NCI-H1694 treated with DMSO at 0.1 percent for 48 hours (cell line): Measurements from ENCODE around the gene ARHGEF18.
"Not testable (repeated sequence)": the region's sequence is repeated elsewhere in the genome, so short reads cannot be mapped to it uniquely, and the experiment has no call there.

Experiments
- DNase-seq: peaks from one replicate; lab custom pipeline; 2025; lab: John Stamatoyannopoulos, UW

The ARHGEF18 gene

DNA sequence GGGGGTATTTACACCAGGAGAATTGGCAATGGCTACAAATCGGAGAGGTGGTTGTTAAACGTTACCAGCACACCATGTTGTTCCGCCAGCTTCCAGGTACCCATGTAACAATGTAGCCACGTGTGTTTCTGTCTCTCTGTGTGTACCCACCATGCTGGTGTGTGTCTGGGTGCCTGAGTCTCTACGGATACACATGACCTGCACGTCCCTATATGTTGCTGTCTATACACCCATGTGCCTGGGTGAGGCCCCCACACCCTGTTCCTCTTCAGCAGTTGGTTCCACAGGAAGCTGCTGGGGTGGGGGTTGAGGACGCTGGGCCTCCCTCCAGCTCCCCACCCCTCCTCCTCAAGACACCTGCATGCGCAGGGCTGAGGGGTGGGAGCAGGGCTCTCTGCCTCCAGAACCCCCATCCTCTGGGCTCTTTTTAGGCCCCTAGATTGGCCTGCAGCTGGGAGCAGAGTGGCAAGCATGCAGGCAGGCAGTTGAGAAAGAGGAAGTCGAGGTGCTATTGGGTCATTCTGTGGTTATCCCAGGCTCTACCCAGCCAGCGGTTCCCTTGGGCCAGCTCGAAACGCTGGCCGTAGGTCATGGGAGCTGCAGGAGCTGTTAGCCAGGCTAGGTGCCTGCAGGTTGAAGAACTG, at the start of gene ARHGEF18:
Gene ARHGEF18 (plus strand): TSS at position 351 of the 644 bp plus-strand sequence. CDS start 13,954 bp downstream, outside the sequence.
- peak; percentile 14 for DNase-seq

DNA sequence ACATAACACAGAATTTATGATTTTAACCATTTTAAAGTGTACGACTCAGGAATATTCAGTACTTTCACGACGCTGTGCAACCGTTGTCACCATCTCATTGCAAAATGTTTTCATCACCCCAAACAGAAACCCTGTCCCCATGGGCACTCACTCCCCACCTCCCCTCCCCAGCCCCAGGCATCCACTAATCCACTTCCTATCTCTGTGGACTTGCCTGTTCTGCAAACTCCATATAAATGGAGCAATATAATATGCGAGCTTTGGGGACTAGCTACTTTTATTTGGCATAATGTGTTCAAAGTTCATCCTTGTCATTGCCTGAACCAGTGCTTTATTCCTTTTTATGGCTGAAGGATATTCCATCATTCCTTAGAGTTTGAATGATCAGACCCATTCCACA, 47.2 kb upstream of the ARHGEF18 start:
- DNase-seq: no peak

DNA sequence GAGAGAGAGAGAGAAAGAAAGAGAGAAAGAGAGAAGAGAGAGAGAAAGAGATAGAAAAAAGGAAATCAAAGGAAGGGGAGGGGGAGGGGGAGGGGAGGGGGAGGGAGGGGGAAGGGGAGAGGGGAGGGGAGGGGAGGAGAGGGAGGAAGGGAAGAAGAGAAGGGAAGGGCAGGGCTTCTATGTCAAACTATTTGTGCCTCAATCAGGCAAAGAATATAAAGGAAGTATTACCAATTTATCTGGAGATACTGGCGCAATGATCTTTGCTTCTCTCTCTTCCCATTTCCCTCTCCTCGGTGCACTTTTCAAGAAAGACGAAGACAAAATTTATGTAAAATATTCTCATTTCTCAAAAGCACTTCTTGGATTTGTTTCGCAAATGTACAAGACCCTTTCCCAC, 45.3 kb upstream of the ARHGEF18 start:
- no peak for DNase-seq

DNA sequence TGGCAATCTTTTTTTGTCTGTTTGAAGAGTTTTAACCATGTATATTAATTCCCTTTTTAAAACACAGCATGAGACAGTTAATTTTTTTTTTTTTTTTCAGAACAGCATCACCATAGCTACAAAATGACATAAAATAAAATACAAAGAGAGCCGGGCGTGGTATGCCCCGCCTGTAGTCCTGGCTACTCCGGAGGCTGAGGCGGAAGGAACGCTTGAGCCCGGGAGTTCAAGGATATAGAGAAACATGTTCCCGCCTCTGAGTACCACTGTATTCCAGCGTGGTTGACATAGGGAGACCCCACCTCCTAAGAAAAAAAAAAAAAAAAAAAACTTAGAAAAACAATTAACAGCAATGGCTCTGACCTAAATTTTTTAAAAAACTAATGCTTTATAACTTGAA, 44.5 kb upstream of the ARHGEF18 start:
- no peak for DNase-seq

DNA sequence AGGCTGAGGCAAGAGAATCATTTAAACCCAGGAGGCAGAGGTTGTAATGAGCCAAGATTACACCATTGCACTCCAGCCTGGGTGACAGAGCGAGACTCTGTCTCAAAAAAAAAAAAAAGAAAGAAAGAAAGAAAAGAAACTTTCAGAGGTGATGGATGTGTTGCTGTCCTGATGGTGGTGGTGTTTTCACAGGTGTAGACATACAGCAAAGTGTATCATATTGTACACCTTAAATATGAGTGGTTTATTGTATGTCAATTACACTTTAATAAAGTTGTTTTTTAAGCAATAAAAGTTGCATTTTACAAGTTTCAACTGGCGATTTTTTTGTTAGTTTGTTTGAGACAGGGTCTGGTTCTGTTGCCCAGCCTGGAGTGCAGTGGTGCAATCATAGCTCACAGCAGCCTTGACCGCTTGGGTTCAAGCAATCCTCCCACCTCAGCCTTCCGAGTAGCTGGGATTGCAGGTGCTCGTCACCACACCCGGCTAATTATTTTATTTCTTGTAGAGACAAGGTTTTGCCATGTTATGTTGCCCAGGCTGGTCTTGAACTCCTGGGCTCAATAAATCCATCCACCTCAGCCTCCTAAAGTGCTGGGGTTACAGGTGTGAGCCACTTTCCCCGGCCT, 41.0 kb upstream of the ARHGEF18 start:
- DNase-seq: no peak

DNA sequence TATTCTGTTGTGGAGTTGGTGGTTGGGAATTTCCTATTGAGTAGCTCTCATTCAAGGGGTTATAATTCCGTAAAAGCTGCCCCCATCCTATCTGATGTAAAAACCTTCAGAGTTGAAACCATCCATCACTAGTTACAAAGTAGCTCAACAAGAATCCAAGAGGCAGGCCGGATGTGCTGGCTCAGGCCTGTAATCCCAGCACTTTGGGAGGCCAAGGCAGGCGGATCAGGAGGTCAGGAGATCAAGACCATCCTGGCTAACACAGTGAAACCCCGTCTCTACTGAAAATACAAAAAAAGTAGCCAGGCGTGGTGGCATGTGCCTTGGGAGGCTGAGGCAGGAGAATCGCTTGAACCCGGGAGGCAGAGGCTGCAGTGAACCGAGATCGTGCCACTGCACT, 40.4 kb upstream of the ARHGEF18 start:
- DNase-seq: not testable (repeated sequence)

DNA sequence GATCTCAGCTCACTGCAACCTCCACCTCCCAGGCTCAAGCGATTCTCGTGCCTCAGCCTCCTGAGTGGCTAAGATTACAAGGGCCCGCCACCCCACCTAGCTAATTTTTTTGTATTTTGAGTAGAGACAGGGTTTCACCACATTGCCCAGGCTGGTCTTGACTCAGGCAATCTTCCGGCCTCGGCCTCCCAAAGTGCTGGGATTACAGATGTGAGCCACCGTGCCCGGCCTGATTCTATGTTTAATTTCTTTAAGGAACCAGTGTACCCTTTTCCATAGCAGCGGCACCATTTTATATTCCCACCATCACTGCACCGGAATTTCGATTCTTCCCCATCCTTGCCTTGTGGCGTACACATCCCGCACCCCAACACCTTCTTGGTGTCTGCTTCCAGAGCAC, 36.8 kb upstream of the ARHGEF18 start:
- DNase-seq: no peak

DNA sequence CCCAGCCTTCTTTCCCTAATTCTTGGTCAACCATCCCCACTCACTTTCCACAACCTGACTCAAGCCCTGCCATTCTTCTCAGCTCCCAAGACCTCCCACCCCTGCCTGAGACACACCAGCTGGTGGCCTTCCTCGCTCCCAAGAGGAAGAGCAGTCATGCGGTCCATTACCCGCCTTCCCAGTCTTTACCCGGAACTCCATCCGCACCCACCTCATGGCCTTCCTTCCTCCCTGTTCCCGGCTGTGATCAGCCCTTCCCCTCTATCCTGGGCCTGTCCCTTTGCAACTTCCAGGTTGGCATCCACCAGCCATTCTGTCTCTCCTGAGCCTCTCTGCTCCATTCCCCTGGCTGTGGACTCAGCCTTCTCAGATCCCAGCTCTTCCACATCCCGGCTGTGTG, 35.9 kb upstream of the ARHGEF18 start:
- DNase-seq: no peak

DNA sequence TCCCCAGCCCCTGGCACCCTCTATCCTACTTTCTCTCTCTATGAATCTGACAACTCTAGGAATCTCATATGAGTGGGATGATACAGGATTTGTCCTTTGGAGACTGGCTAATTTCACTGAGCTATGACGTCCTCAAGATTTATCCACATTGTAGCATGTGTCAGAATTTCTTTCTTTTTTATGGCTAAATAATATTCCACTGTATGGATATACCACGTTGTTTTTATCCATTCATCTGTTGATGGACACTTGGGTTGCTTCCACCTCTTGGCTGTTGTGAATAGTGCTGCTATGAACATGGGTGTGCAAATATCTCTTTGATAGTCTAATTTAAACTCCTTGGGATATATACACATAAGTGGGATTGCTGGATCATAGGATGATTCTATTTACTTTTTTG, 30.6 kb upstream of the ARHGEF18 start:
- no peak for DNase-seq

DNA sequence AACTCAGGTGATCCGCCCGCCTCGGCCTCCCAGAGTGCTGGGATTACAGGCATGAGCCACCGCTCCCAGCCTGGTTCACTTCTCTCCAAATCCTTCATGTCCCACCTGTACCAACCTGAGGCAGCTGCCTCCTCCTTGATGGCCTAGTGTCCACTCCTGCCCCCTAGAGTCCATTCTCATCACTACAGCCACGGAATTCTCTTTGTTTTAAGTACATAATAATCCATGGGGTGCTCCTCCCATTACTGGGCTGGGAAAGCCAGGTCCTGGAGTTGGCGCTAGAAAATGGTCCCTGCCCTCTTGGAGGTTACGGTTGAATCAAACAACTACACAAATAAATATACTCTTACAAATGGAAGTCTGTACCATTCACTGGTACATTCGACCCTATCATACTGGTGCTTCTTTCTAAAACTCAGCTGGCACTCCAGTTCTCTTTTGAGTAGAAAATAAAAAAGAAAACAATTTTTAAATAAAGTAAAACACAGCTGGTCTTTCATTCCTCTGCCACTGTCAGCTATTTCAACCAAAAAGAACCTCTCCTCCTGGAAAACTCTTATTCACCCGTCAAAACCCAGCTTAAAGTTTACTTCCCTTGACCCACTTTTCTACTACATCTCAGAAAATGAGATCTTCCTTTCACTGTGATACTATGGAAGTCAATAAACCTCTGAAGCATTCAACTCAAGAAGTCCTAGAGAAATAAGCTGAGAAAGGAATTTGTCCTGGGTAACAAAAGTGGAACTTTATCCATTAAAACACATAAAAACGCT, 22.4 kb upstream of the ARHGEF18 start:
- no peak for DNase-seq

DNA sequence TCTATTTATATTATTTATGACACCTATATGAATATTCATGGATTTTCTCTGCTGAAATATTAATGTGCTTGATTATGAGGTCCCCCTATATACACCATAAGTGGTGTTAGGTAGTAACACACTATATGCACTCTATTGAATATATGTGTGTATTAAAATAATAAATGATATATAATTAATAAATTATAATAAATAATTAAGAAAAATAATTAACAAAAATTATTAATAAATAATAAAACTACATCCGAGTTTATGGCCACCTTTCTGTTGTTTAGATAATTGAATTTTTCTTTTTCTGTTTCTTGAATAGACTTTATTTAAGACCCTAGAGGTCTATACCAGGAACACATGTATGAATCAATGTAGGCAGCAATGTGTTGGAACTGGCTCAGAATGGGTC, 20.9 kb upstream of the ARHGEF18 start:
- no peak for DNase-seq

DNA sequence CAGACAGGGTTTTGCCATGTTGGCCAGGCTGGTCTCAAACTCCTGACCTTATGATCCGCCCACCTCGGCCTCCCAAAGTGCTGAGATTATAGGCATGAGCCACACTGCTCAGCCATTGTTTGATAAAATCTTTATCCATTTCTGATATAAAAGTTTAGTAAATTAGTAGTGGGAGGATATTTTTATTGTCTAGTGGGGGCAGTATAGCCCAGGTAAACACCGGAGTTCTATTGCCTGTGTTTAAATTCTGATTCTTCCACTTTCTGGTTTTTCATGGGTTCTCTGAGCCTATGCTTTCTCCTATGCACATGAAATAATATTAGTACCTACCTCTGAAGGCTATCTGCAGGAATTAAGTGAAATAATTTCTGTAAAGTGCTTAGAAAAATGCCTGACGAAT, 20.1 kb upstream of the ARHGEF18 start:
- DNase-seq: no peak

DNA sequence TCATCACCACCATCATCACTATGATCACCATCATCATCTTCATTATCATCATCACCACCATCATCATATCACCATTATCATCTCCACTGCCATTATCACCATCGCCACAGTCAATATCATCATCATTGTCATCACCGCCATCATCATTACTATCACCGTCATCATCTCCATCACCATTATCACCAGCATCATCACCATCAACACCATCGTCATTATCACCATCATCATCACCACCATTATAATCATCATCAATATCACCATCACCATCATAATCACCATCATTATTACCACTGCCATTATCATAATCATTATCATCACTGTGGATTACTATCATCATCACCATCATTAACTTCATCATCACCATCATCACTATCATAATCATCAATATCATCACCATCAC, 17.3 kb upstream of the ARHGEF18 start:
- no peak for DNase-seq

DNA sequence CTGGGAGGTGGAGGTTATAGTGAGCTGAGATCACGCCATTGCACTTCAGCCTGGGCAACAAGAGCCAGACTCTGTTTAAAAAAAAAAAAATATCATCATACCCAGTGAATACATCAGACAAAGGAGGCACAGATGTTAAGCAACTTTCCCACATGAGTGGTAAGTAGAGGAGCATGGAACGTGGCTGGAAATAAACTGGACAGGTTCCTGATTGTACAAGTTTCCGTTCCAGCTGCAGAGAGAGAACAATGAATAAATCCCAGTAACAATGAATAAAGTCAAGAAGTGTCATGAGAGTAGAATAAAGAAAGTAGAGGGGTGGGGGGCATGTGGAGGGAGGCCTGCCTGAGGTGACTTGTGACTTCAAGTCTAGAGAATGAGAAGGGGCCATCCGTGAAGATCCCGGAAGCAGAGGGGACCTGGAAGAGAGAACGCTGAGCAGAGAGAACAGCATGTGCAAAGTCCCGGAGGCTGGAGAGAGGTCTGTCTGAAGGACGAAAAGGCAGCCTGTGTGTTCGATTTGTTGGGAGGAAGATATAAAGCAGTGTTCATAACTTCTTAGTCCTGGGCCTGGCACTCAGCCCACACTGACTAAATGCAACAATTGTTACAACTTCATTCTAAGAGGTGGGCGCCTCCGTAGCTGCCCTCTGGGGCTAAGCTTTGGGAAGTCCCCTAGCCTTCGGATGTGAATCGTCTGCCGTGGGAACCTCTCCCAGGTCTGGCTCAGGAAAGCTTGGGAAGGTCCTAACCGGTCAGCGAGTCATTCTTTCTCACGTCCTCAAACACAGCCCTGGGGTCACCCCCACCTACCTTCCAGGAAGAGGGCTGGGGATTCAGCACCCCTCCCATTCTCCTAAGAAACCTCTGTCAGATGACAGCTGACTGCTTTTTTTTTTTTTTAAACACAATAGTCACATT, 15.3 kb upstream of the ARHGEF18 start:
- no peak for DNase-seq

DNA sequence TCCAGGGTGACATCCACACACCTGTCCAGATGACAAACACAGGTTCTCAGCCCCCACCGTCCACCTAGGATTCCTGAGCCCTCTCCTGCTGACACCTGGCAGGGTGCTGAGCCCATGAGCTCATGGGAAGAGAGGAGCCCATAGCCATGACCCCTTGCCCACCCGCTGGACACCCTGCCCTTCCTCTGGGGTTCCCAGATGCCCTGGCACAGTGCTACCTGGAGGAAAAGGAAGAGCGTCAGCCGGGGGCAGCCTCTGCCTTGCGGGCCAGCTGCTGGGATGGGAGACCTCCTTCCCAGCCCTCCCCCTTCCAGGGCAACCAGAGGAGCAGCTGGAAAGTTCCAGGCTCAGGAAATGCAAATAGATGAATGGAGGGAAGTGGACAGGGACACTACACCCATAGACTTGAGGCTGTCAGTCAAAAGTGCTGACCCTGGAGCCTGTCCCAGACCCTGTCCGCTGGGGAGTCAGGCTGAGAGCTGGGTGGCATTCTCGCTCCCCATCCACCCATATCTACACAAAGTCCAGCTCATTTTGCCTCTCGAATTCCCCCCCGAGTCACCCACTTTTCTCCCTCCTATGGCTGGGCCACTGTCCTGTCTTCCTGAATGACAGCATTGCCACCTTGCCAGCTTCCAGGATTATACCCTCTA, 12.3 kb upstream of the ARHGEF18 start:
- DNase-seq: no peak

DNA sequence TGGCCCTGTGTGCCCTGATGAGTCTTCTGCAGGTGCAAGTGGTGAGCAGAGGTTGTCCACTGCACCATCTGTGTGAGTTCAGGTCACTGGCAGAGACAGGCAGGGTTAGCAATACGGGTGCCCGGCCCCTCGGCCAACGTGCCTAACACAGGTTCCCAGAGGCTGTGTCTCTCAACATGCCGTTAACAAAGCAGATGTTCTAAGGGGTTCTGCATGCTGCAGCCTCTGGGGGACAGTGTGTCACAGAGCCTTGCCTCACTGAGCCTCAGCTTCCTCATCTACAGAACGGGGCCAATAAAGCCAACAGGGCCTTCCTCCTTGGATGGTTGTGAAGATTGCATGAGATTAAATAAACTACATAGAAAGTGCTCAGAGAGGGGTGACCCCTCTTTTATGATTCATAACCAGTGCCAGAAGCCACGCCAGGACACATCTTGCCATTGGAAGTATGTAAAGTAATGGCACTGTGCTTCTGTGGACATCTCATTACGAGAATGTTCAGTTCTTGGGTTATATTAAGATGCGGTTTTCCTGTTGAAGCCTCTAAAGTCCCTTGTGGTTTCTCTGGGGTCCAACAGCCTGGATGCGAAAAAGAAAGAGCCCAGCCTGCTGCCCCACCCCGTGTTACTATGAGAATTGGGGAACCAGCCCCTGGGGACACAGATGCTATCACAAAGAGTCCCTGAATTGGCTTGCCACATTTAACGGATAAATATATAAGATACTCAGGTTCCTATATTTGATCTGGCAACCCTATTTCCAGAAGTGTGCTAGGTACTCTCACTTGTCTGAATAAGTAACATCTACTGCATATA, 11.2 kb upstream of the ARHGEF18 start:
- peak; percentile 3 for DNase-seq

DNA sequence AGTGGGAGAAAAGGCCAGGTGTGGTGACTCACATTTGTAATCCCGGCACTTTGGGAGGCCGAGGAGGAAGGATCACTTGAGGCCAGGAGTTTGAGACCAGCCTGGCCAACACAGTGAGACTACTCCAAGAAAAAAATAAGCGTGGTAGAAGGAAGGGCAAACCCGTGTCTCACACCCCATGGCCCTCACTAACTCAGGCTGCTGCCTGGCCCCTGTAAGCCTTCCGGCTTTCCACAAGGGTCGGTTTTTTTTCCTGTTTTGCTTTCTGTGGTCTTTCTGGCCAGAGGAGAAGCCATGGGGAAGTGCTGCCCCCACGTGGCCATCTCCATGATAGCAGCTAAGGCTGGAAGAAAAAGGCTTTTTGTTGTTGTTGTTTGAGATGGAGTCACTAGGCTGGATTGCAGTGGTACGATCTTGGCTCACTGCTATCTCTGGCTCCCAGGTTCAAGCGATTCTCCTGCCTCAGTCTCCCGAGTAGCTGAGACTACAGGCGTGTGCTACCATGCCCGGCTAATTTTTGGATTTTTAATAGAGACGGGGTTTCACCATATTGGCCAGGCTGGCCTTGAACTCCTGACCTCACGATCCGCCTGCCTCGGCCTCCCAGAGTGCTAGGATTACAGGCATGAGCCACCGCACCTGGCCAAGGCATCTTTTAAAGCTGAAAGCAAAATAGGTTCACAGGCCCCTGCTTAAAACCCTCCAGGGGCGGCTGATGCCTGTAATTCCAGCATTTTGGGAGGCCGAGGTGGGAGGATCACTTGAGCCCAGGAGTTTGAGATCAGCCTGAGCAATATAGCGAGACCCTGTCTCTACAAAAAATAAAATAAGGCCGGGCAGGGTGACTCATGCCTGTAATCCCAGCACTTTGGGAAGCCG, 7.5 kb upstream of the ARHGEF18 start:
- DNase-seq: peak; percentile 59

DNA sequence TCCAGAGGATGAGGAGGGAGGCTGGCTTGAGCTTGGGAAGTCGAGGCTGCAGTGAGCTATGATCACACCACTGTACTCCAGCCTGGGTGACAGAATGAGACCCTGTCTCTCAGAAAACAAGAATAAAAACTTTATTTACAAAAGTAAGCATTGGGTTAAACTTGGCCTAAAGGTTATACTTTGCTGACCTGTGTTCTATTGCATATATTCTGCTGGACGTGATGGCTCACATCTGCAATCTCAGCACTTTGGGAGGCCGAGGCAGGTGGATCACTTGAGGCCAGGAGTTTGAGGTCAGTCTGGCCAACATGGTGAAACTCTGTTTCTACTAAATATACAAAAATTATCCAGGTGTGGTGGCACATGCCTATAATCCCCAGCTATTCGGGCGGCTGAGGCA, 6.6 kb upstream of the ARHGEF18 start:
- DNase-seq: no peak

DNA sequence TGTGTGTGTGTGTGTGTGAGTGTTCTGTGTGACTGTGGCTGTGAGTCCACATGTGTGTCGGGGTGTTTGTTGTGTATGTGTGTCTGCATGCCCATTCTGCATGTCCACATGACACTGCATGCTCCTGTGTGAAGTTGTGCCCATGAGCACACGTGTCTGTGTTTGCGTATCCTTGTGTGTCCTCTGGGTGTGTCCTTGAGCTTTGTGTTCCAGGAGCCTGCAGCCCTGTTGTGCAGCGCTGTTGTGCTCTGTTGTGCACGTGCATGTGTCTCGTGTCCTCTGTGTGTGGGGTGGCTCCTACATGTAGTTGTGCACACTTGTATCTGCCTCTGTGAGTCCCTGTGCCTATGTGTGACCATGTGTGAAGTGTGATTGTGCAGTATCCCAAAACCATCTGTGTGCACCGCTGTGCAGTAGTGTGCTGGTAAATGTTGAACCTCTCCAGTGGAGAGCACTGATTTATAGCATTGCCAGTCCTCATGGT, 2.2 kb upstream of the ARHGEF18 start:
- DNase-seq: no peak

DNA sequence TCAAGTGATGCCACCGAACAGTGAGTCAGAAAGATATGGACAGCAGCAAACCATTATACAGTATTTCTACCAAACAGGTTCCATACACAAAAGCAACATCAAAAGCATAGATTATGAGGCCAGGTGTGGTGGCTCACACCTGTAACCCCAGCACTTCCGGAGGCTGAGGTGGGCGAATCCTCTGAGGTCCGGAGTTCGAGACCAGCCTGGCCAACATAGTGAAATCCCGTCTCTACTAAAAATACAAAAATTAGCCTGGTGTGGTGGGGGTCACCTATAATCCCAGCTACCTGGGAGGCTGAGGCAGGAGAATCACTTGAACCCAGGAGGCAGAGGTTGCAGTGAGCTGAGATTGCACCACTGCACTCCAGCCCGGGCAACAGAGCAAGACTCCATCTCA, 1.7 kb upstream of the ARHGEF18 start:
- DNase-seq: not testable (repeated sequence)
